Stimulated activated CD4-positive, alpha-beta T cell treated with anti-CD3 and anti-CD28 coated beads, TNF-alpha, amount 100 ng/mL, for 24 hours (primary cell): ENCODE results near the gene CHST15.

Experiments used
- DNase-seq, 3 experiments: peaks; one replicate each; pipeline ENCODE4 v3.0.0-alpha.2; 2020; ENCODE audit warnings: low read depth in 3 of 3

Gene CHST15

GRCh38 chr10:123965973-123966895 is 127.2 kb downstream of the CHST15 start:
- no peak for DNase-seq

GRCh38 chr10:123964953-123965352 is 128.4 kb downstream of the CHST15 start:
- no peak for DNase-seq

GRCh38 chr10:123962756-123963530 is 130.5 kb downstream of the CHST15 start:
- DNase-seq: no peak

- no peak for DNase-seq
Measured at GRCh38 chr10:123958241-123958640, 135.2 kb downstream of the CHST15 start.
